HL-60 (cell line): Measurements from ENCODE around the gene ITPR3.
A peak's percentile ranks its signal among the peaks of the same experiment; 100 is the strongest.

Experiments used
- DNase-seq, 2 experiments: peaks; one replicate each; pipeline ENCODE4 v3.0.0-alpha.2; 2010 to 2020; ENCODE audit warnings: low read depth in 1 of 2, low spot score in 1 of 2
- H3K27ac ChIP-seq: fragments of 250-450 bp; sonication (Bioruptor Pico); replicated peaks from 2 replicates; pipeline ENCODE4 v1.5.1; 2020; ENCODE audit warnings: mild to moderate bottlenecking, moderate library complexity
- H3K27me3 ChIP-seq: fragments of 250-450 bp; sonication (Bioruptor Pico); 2 replicates; pipeline ENCODE4 v1.5.1; 2021; ENCODE audit warnings: mild to moderate bottlenecking, moderate library complexity; ENCODE audit not compliant: insufficient read depth, poor library complexity, severe bottlenecking
- H3K4me3 ChIP-seq: replicated peaks from 2 replicates; pipeline ENCODE4 v1.5.1; 2011; ENCODE audit warnings: mild to moderate bottlenecking, control low read depth, low read length; ENCODE audit not compliant: insufficient read depth
- CTCF ChIP-seq: IDR thresholded peaks from one replicate; pipeline ENCODE4 v1.5.1; 2011; ENCODE audit warnings: low read length, control low read depth, inconsistent platforms; ENCODE audit not compliant: insufficient read depth
- GABPA ChIP-seq: IDR thresholded peaks from 2 replicates; pipeline ENCODE4 v1.6.1; 2012; ENCODE audit warnings: low read depth
- POLR2AphosphoS5 ChIP-seq: IDR thresholded peaks from 2 replicates; pipeline ENCODE4 v1.6.1; 2012; ENCODE audit warnings: low read depth
- REST ChIP-seq: IDR thresholded peaks from 2 replicates; pipeline ENCODE4 v1.6.1; 2012; ENCODE audit warnings: low read depth; ENCODE audit not compliant: insufficient replicate concordance
- SPI1 ChIP-seq: IDR thresholded peaks from 2 replicates; pipeline ENCODE4 v1.6.1; 2012; ENCODE audit warnings: low read depth, mild to moderate bottlenecking, borderline replicate concordance

The ITPR3 gene

GRCh38 chr6:33587529-33587928 is 33.6 kb upstream of the ITPR3 start:
- DNase-seq = no peak
- no peak overlapping the region for H3K27ac ChIP-seq
- peaks cover 3% of the 10 kb centered on the region for H3K27me3 ChIP-seq
- H3K4me3 ChIP-seq = no peak overlapping the region
- TF ChIP-seq CTCF (no peak), GABPA (no peak), REST (no peak), SPI1 (no peak), POLR2AphosphoS5 (no peak)

- TF ChIP-seq GABPA = no peak
- H3K27me3 ChIP-seq = peaks cover 7% of the 10 kb centered on the region
- no peak overlapping the region for H3K27ac ChIP-seq
- no peak for DNase-seq
- H3K4me3 ChIP-seq = no peak overlapping the region
Observed at GRCh38 chr6:33588894-33589293, 32.2 kb upstream of the ITPR3 start.

GRCh38 chr6:33589392-33589730 is 31.8 kb upstream of the ITPR3 start:
- no peak for TF ChIP-seq GABPA
- no peak for TF ChIP-seq SPI1
- no peak for TF ChIP-seq POLR2AphosphoS5
- no peak for TF ChIP-seq CTCF
- H3K27ac ChIP-seq = no peak overlapping the region
- DNase-seq = no peak
- peaks cover 7% of the 10 kb centered on the region for H3K27me3 ChIP-seq
- no peak overlapping the region for H3K4me3 ChIP-seq

GRCh38 chr6:33589731-33590530 is 31.2 kb upstream of the ITPR3 start:
- H3K4me3 ChIP-seq = no peak overlapping the region
- peak in 1 of 2 experiments; percentile 14 for DNase-seq
- H3K27ac ChIP-seq = no peak overlapping the region
- TF ChIP-seq POLR2AphosphoS5 (no peak), GABPA (no peak), CTCF (peak; percentile 89), REST (no peak), SPI1 (no peak)
- peaks cover 7% of the 10 kb centered on the region for H3K27me3 ChIP-seq
